ENCODE measurements around the gene ARHGDIG. TPM values are rescaled to one million over a fixed set of nuclear protein-coding genes. Genes with fewer than 3 reads are reported as not detected.
"Not testable (repeated sequence)": the region's sequence is repeated elsewhere in the genome, so short reads cannot be mapped to it uniquely, and the experiment has no call there.

ARHGDIG gene
- total and polyA plus RNA-seq, 12 donors: 0.23 to 3.5 (median 0.88) TPM; not detected in 3

- Histone ChIP-seq H3K4me3 (no peak overlapping the region), H3K27ac (no peak overlapping the region), H3K27me3 (no peaks in the 10 kb centered on the region), H3K4me1 (replicated peaks in 1 of 2) (no peaks in the 10 kb centered on the region), H3K36me3 (replicated peaks in 1 of 2) (peaks cover 0 to 58% of the 10 kb centered on the region in 2 donors), H3K9me3 (replicated peaks in 1 of 3) (no peaks in the 10 kb centered on the region)
- intact Hi-C loops (cut with DNase I): no loop called here
- DNase-seq: no peak
- TF ChIP-seq POLR2A (IDR thresholded peaks at IDR 0.05) (no peak), CTCF (IDR thresholded peaks at IDR 0.05) (no peak)
- WGBS, 4 donors: 91 to 100% (median 96%) methylated on average over 1 to 23 of the region's 23 CpGs
These were observed 15.9 kb upstream of the ARHGDIG start for GRCh38 chr16:264440-264951.

- intact Hi-C loops (cut with DNase I): no loop called here
- peak overlapping the region in 1 of 5 donors; percentile 40 for H3K27ac ChIP-seq
- TF ChIP-seq POLR2A (IDR thresholded peaks at IDR 0.05) (no peak), CTCF (IDR thresholded peaks at IDR 0.05) (no peak)
- no peak for DNase-seq
- H3K4me1 ChIP-seq (replicated peaks in 1 of 2): no peaks in the 10 kb centered on the region
- no peaks in the 10 kb centered on the region for H3K9me3 ChIP-seq (replicated peaks in 1 of 3)
- H3K27me3 ChIP-seq: no peaks in the 10 kb centered on the region
- 89 to 95% (median 91%) methylated on average over 13 to 14 of the region's 14 CpGs for WGBS, 4 donors
- H3K4me3 ChIP-seq: no peak overlapping the region
- peaks cover 0 to 52% of the 10 kb centered on the region in 2 donors for H3K36me3 ChIP-seq (replicated peaks in 1 of 2)
These were observed 15.3 kb upstream of the ARHGDIG start for GRCh38 chr16:265002-265529.

- TF ChIP-seq POLR2A (IDR thresholded peaks at IDR 0.05) (no peak), CTCF (IDR thresholded peaks at IDR 0.05) (no peak)
- 36 to 70% (median 52%) methylated on average over 4 to 12 of the region's 12 CpGs for WGBS, 4 donors
- no peak overlapping the region for H3K4me3 ChIP-seq
- peak overlapping the region in 1 of 5 donors; percentile 40 for H3K27ac ChIP-seq
- H3K4me1 ChIP-seq (replicated peaks in 1 of 2): no peaks in the 10 kb centered on the region
- peaks cover 0 to 46% of the 10 kb centered on the region in 2 donors for H3K36me3 ChIP-seq (replicated peaks in 1 of 2)
- H3K9me3 ChIP-seq (replicated peaks in 1 of 3): no peaks in the 10 kb centered on the region
- DNase-seq: no peak
- intact Hi-C loops (cut with DNase I): no loop called here
- H3K27me3 ChIP-seq: no peaks in the 10 kb centered on the region
These were observed 14.7 kb upstream of the ARHGDIG start for GRCh38 chr16:265711-266110.

- H3K27ac ChIP-seq: no peak overlapping the region
- H3K27me3 ChIP-seq: no peaks in the 10 kb centered on the region
- TF ChIP-seq CTCF (IDR thresholded peaks at IDR 0.05) (no peak), POLR2A (IDR thresholded peaks at IDR 0.05) (no peak)
- peaks cover 0 to 38% of the 10 kb centered on the region in 2 donors for H3K36me3 ChIP-seq (replicated peaks in 1 of 2)
- intact Hi-C loops (cut with DNase I): no loop called here
- no peaks in the 10 kb centered on the region for H3K4me1 ChIP-seq (replicated peaks in 1 of 2)
- no peaks in the 10 kb centered on the region for H3K9me3 ChIP-seq (replicated peaks in 1 of 3)
- peak in 1 of 7 donors; percentile 34 for DNase-seq
- WGBS, 4 donors: 58 to 74% (median 67%) methylated on average over 15 to 25 of the region's 25 CpGs
- no peak overlapping the region for H3K4me3 ChIP-seq
These were observed 13.9 kb upstream of the ARHGDIG start for GRCh38 chr16:266258-267164.

- H3K36me3 ChIP-seq (replicated peaks in 1 of 2): peaks cover 0 to 27% of the 10 kb centered on the region in 2 donors
- H3K4me3 ChIP-seq; H3K27ac ChIP-seq; H3K9me3 ChIP-seq (replicated peaks in 1 of 3); H3K4me1 ChIP-seq (replicated peaks in 1 of 2); H3K27me3 ChIP-seq; intact Hi-C loops (cut with DNase I); DNase-seq: not testable (repeated sequence)
- 81 to 85% (median 82%) methylated on average over 17 of the region's 17 CpGs for WGBS, 4 donors
These were observed 12.8 kb upstream of the ARHGDIG start for GRCh38 chr16:267562-267961.
